Middle frontal gyrus (tissue), 1 donor: ENCODE data around the gene DNAI1.
"Not testable (repeated sequence)": the region's sequence is repeated elsewhere in the genome, so short reads cannot be mapped to it uniquely, and the experiment has no call there.

ENCODE experiments used
- DNase-seq: peaks from one replicate; pipeline ENCODE4 v3.0.0-alpha.2; 2015; ENCODE audit warnings: low spot score; ENCODE audit errors: extremely low spot score

The DNAI1 gene

GRCh38 chr9:34512131-34513078 is 53.8 kb downstream of the DNAI1 start:
- DNase-seq, result no peak

GRCh38 chr9:34513567-34514214 is 55.1 kb downstream of the DNAI1 start:
- DNase-seq, result no peak

- DNase-seq, result no peak
These were observed 55.8 kb downstream of the DNAI1 start for GRCh38 chr9:34514401-34514800.

- DNase-seq, result no peak
These were observed 56.2 kb downstream of the DNAI1 start for GRCh38 chr9:34514816-34515215.

- DNase-seq, result no peak
These were observed 57.4 kb downstream of the DNAI1 start for GRCh38 chr9:34515959-34516358.

- DNase-seq, result no peak
These were observed 58.6 kb downstream of the DNAI1 start for GRCh38 chr9:34517185-34517584.

- DNase-seq, result no peak
These were observed 59.6 kb downstream of the DNAI1 start for GRCh38 chr9:34518110-34518616.

- no peak for DNase-seq
These were observed 60.3 kb downstream of the DNAI1 start for GRCh38 chr9:34518896-34519295.

- no peak for DNase-seq
These were observed 60.9 kb downstream of the DNAI1 start for GRCh38 chr9:34519321-34520020.

GRCh38 chr9:34520096-34520495 is 61.5 kb downstream of the DNAI1 start:
- DNase-seq, result no peak

- no peak for DNase-seq
These were observed 62.1 kb downstream of the DNAI1 start for GRCh38 chr9:34520505-34521385.

GRCh38 chr9:34521406-34522045 is 62.9 kb downstream of the DNAI1 start:
- DNase-seq, result no peak

- no peak for DNase-seq
These were observed 63.7 kb downstream of the DNAI1 start for GRCh38 chr9:34522091-34522887.

- peak; percentile 87 for DNase-seq
These were observed 64.6 kb downstream of the DNAI1 start, which contains the start of gene ENHO for GRCh38 chr9:34522971-34523797. ENHO (minus strand) TSS chr9:34522990; CDS start chr9:34521695, 1,295 bp downstream.

- no peak for DNase-seq
These were observed 65.7 kb downstream of the DNAI1 start for GRCh38 chr9:34524349-34524748.

GRCh38 chr9:34526026-34526425 is 67.4 kb downstream of the DNAI1 start:
- no peak for DNase-seq

GRCh38 chr9:34532041-34532440 is 73.4 kb downstream of the DNAI1 start:
- DNase-seq, result not testable (repeated sequence)

- DNase-seq, result no peak
These were observed 78.1 kb downstream of the DNAI1 start for GRCh38 chr9:34536685-34537084.
